Adrenal gland (tissue), 5 donors: ENCODE results near the gene LEFTY1.

Experiments
- CTCF ChIP-seq, 6 experiments: fragments of 450-650 bp in 4 of 6; fragments of 200-600 bp in 2 of 6; sonication (generic) in 1 of 6; IDR thresholded peaks; 1 replicate in 5 of 6; 2 replicates in 1 of 6; pipeline versions ENCODE4 v1.5.1 to v1.8.0; 2016 to 2021; ENCODE audit warnings: antibody characterized with exemption in 6 of 6, mild to moderate bottlenecking in 2 of 6, moderate library complexity in 1 of 6
- POLR2A ChIP-seq, 2 donors: fragments of 450-650 bp; IDR thresholded peaks; one replicate each; pipeline ENCODE4 v1.6.1; 2017; ENCODE audit warnings: antibody characterized with exemption in 2 of 2, mild to moderate bottlenecking in 2 of 2, moderate library complexity in 1 of 2
- donor health status: DM: no; HTN: no; CAD: no.

GRCh38 chr1:225899044-225899925 is 10.3 kb upstream of the LEFTY1 start:
- TF ChIP-seq POLR2A (IDR thresholded peaks at IDR 0.05) (no peak), CTCF (IDR thresholded peaks at IDR 0.05) (no peak)
